ENCODE measurements around the gene PNMT.

Gene PNMT

DNA sequence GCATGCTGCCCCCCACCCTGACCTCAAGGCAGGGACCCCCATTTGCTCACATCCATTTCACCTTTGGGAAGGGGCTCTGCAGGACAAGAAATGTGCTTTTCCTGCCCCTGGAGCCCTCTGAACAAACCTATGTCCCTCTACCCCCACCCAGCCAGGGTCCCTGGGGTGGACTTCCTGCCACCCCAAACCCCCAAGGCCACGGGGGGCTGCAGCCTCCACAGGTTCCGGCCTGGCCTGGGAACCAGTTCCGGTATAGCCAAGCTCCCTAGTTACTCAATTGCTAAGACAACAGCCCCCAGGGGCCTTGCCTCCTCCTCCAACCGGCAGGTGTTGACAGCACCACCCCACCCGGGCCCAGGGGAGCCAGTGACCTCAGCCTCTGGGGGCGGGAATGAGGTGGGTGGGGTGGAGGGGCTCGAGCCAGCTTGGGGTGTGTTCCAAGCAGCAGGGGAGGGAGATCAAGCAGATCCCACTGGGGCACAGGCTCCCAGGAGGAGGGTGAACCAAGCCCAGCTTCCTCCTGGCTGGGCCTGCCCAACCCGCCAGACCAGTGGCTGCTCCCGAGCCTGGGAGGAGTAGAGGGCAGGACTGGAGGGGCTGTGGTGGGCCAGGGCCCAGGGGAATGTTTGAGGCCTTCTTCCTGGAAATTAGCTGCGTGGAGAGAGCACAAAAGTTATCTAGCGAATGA lies 6.6 kb downstream of the PNMT start (continued):
- TF ChIP-seq, protein P1, sequence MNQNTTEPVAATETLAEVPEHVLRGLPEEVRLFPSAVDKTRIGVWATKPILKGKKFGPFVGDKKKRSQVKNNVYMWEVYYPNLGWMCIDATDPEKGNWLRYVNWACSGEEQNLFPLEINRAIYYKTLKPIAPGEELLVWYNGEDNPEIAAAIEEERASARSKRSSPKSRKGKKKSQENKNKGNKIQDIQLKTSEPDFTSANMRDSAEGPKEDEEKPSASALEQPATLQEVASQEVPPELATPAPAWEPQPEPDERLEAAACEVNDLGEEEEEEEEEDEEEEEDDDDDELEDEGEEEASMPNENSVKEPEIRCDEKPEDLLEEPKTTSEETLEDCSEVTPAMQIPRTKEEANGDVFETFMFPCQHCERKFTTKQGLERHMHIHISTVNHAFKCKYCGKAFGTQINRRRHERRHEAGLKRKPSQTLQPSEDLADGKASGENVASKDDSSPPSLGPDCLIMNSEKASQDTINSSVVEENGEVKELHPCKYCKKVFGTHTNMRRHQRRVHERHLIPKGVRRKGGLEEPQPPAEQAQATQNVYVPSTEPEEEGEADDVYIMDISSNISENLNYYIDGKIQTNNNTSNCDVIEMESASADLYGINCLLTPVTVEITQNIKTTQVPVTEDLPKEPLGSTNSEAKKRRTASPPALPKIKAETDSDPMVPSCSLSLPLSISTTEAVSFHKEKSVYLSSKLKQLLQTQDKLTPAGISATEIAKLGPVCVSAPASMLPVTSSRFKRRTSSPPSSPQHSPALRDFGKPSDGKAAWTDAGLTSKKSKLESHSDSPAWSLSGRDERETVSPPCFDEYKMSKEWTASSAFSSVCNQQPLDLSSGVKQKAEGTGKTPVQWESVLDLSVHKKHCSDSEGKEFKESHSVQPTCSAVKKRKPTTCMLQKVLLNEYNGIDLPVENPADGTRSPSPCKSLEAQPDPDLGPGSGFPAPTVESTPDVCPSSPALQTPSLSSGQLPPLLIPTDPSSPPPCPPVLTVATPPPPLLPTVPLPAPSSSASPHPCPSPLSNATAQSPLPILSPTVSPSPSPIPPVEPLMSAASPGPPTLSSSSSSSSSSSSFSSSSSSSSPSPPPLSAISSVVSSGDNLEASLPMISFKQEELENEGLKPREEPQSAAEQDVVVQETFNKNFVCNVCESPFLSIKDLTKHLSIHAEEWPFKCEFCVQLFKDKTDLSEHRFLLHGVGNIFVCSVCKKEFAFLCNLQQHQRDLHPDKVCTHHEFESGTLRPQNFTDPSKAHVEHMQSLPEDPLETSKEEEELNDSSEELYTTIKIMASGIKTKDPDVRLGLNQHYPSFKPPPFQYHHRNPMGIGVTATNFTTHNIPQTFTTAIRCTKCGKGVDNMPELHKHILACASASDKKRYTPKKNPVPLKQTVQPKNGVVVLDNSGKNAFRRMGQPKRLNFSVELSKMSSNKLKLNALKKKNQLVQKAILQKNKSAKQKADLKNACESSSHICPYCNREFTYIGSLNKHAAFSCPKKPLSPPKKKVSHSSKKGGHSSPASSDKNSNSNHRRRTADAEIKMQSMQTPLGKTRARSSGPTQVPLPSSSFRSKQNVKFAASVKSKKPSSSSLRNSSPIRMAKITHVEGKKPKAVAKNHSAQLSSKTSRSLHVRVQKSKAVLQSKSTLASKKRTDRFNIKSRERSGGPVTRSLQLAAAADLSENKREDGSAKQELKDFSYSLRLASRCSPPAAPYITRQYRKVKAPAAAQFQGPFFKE (tag by site-specific recombination; IDR thresholded peaks at IDR 0.05; ENCODE audit: borderline replicate concordance): no peak
- TF ChIP-seq, protein P2, sequence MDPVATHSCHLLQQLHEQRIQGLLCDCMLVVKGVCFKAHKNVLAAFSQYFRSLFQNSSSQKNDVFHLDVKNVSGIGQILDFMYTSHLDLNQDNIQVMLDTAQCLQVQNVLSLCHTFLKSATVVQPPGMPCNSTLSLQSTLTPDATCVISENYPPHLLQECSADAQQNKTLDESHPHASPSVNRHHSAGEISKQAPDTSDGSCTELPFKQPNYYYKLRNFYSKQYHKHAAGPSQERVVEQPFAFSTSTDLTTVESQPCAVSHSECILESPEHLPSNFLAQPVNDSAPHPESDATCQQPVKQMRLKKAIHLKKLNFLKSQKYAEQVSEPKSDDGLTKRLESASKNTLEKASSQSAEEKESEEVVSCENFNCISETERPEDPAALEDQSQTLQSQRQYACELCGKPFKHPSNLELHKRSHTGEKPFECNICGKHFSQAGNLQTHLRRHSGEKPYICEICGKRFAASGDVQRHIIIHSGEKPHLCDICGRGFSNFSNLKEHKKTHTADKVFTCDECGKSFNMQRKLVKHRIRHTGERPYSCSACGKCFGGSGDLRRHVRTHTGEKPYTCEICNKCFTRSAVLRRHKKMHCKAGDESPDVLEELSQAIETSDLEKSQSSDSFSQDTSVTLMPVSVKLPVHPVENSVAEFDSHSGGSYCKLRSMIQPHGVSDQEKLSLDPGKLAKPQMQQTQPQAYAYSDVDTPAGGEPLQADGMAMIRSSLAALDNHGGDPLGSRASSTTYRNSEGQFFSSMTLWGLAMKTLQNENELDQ (tag by site-specific recombination; IDR thresholded peaks at IDR 0.05; ENCODE audit: low read depth): no peak
- TF ChIP-seq ZNF621 (tag by site-specific recombination; IDR thresholded peaks at IDR 0.05) (no peak), ZNF394 (tag by site-specific recombination; IDR thresholded peaks at IDR 0.05; ENCODE audit: borderline replicate concordance) (no peak), ZNF561 (tag by site-specific recombination; IDR thresholded peaks at IDR 0.05; ENCODE audit: borderline replicate concordance) (no peak), ZNF677 (tag by site-specific recombination; IDR thresholded peaks at IDR 0.05) (no peak), ZIC2 (tag by site-specific recombination; IDR thresholded peaks at IDR 0.05) (peak; percentile 98), ZNF239 (tag by site-specific recombination; IDR thresholded peaks at IDR 0.05) (no peak), ZNF274 (IDR thresholded peaks at IDR 0.05; ENCODE audit: low read length) (no peak), ZNF274 (tag by site-specific recombination; IDR thresholded peaks at IDR 0.05; ENCODE audit: borderline replicate concordance) (no peak), ZNF701 (tag by site-specific recombination; IDR thresholded peaks at IDR 0.05) (no peak), ZNF776 (tag by site-specific recombination; IDR thresholded peaks at IDR 0.05; ENCODE audit: borderline replicate concordance) (no peak), TRIM28 (IDR thresholded peaks at IDR 0.05; ENCODE audit: borderline replicate concordance, low read length) (no peak), ZNF423 (tag by site-specific recombination; IDR thresholded peaks at IDR 0.05) (peak; percentile 60), GLIS1 (tag by site-specific recombination; IDR thresholded peaks at IDR 0.05) (peak; percentile 99), ZNF155 (tag by site-specific recombination; IDR thresholded peaks at IDR 0.05) (no peak), BCL11B (tag by site-specific recombination; IDR thresholded peaks at IDR 0.05; ENCODE audit: low read depth) (no peak), ZNF624 (tag by site-specific recombination; IDR thresholded peaks at IDR 0.05) (no peak), ZNF354C (tag by site-specific recombination; IDR thresholded peaks at IDR 0.05; ENCODE audit: borderline replicate concordance, low read depth) (no peak)
- TF ChIP-seq, protein P3, sequence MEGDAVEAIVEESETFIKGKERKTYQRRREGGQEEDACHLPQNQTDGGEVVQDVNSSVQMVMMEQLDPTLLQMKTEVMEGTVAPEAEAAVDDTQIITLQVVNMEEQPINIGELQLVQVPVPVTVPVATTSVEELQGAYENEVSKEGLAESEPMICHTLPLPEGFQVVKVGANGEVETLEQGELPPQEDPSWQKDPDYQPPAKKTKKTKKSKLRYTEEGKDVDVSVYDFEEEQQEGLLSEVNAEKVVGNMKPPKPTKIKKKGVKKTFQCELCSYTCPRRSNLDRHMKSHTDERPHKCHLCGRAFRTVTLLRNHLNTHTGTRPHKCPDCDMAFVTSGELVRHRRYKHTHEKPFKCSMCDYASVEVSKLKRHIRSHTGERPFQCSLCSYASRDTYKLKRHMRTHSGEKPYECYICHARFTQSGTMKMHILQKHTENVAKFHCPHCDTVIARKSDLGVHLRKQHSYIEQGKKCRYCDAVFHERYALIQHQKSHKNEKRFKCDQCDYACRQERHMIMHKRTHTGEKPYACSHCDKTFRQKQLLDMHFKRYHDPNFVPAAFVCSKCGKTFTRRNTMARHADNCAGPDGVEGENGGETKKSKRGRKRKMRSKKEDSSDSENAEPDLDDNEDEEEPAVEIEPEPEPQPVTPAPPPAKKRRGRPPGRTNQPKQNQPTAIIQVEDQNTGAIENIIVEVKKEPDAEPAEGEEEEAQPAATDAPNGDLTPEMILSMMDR (tag by site-specific recombination; IDR thresholded peaks at IDR 0.05): no peak
- TF ChIP-seq, protein P4, sequence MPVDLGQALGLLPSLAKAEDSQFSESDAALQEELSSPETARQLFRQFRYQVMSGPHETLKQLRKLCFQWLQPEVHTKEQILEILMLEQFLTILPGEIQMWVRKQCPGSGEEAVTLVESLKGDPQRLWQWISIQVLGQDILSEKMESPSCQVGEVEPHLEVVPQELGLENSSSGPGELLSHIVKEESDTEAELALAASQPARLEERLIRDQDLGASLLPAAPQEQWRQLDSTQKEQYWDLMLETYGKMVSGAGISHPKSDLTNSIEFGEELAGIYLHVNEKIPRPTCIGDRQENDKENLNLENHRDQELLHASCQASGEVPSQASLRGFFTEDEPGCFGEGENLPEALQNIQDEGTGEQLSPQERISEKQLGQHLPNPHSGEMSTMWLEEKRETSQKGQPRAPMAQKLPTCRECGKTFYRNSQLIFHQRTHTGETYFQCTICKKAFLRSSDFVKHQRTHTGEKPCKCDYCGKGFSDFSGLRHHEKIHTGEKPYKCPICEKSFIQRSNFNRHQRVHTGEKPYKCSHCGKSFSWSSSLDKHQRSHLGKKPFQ (tag by site-specific recombination; IDR thresholded peaks at IDR 0.05): no peak
- TF ChIP-seq, protein P5, sequence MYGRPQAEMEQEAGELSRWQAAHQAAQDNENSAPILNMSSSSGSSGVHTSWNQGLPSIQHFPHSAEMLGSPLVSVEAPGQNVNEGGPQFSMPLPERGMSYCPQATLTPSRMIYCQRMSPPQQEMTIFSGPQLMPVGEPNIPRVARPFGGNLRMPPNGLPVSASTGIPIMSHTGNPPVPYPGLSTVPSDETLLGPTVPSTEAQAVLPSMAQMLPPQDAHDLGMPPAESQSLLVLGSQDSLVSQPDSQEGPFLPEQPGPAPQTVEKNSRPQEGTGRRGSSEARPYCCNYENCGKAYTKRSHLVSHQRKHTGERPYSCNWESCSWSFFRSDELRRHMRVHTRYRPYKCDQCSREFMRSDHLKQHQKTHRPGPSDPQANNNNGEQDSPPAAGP (tag by site-specific recombination; IDR thresholded peaks at IDR 0.05): peak; percentile 89
- TF ChIP-seq, protein P6, sequence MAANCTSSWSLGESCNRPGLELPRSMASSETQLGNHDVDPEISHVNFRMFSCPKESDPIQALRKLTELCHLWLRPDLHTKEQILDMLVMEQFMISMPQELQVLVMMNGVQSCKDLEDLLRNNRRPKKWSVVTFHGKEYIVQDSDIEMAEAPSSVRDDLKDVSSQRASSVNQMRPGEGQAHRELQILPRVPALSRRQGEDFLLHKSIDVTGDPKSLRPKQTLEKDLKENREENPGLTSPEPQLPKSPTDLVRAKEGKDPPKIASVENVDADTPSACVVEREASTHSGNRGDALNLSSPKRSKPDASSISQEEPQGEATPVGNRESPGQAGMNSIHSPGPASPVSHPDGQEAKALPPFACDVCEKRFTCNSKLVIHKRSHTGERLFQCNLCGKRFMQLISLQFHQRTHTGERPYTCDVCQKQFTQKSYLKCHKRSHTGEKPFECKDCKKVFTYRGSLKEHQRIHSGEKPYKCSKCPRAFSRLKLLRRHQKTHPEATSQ (tag by site-specific recombination; IDR thresholded peaks at IDR 0.05): no peak
- TF ChIP-seq, protein P7, sequence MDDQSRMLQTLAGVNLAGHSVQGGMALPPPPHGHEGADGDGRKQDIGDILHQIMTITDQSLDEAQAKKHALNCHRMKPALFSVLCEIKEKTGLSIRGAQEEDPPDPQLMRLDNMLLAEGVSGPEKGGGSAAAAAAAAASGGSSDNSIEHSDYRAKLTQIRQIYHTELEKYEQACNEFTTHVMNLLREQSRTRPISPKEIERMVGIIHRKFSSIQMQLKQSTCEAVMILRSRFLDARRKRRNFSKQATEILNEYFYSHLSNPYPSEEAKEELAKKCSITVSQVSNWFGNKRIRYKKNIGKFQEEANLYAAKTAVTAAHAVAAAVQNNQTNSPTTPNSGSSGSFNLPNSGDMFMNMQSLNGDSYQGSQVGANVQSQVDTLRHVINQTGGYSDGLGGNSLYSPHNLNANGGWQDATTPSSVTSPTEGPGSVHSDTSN (CRISPR knock-in tag; IDR thresholded peaks at IDR 0.05): no peak
